ENCODE measurements around the gene LDLRAD1. TPM values are rescaled to one million over a fixed set of nuclear protein-coding genes. Genes with fewer than 3 reads are reported as not detected.
A peak's percentile ranks its signal among the peaks of the same experiment; 100 is the strongest.

The LDLRAD1 gene
- under 1 TPM in 1 of 4 donors, not detected in 3; 0.92 TPM for polyA plus RNA-seq
- long read RNA-seq, donor 1 = 0 reads
- long read RNA-seq, donor 2 = 0 reads
- long read RNA-seq, donor 3 = 0 reads
- long read RNA-seq, donor 4 = 0 reads
- long read RNA-seq, donor 5, partial matches to known transcripts = 0 of 1 reads
- long read RNA-seq, donor 5, other reads (novel, unspliced or antisense) = 0 of 1 reads
- long read RNA-seq, donor 6 = 0 reads
- long read RNA-seq, donor 7 = 0 reads
- long read RNA-seq, donor 8 = 0 reads
- long read RNA-seq, donor 9 = 0 reads
- long read RNA-seq, donor 10 = 0 reads

GRCh38 chr1:54017979-54018378, at the start of gene LDLRAD1:
Gene LDLRAD1 (minus strand): TSS chr1:54018186. CDS start chr1:54018112, 74 bp downstream.
- no peak within 1 kb of the TSS for H3K4me3 ChIP-seq (ENCODE audit: low read depth in 1 of 3, low read length in 3 of 3)
- H3K27me3 ChIP-seq (ENCODE audit: control insufficient read depth in 3 of 3, insufficient read depth in 3 of 3, low read length in 3 of 3) = no peaks in the 10 kb centered on the region
- DNase-seq (peak; percentile 29 to 80), FAIRE-seq (no peak)
- no peak within 1 kb of the TSS for H3K27ac ChIP-seq (ENCODE audit: low read depth in 1 of 3, low read length in 2 of 3)
- 21 to 44% (median 36%) methylated on average over 6 of the region's 6 CpGs for WGBS, 3 donors
- no peaks in the 10 kb centered on the region for H3K36me3 ChIP-seq (ENCODE audit: control insufficient read depth in 3 of 3, insufficient read depth in 2 of 3, low read depth in 1 of 3, low read length in 3 of 3)
- H3K9me3 ChIP-seq (ENCODE audit: control insufficient read depth in 2 of 2, insufficient read depth in 1 of 2, low read depth in 1 of 2, low read length in 1 of 2) = no peaks in the 10 kb centered on the region
- H3K4me1 ChIP-seq (ENCODE audit: control insufficient read depth in 3 of 3, insufficient read depth in 2 of 3, low read depth in 1 of 3, low read length in 2 of 3) = peaks cover 0 to 32% (median 0%) of the 10 kb centered on the region in 3 donors

- FAIRE-seq (no peak), DNase-seq (no peak)
- H3K27ac ChIP-seq (ENCODE audit: low read depth in 1 of 3, low read length in 2 of 3) = no peak overlapping the region
- WGBS, 3 donors = 88 to 96% (median 94%) methylated on average over 5 of the region's 5 CpGs
- H3K36me3 ChIP-seq (ENCODE audit: control insufficient read depth in 3 of 3, insufficient read depth in 2 of 3, low read depth in 1 of 3, low read length in 3 of 3) = no peaks in the 10 kb centered on the region
- H3K27me3 ChIP-seq (ENCODE audit: control insufficient read depth in 3 of 3, insufficient read depth in 3 of 3, low read length in 3 of 3) = no peaks in the 10 kb centered on the region
- no peaks in the 10 kb centered on the region for H3K9me3 ChIP-seq (ENCODE audit: control insufficient read depth in 2 of 2, insufficient read depth in 1 of 2, low read depth in 1 of 2, low read length in 1 of 2)
- H3K4me3 ChIP-seq (ENCODE audit: low read depth in 1 of 3, low read length in 3 of 3) = no peak overlapping the region
- no peaks in the 10 kb centered on the region for H3K4me1 ChIP-seq (ENCODE audit: control insufficient read depth in 3 of 3, insufficient read depth in 2 of 3, low read depth in 1 of 3, low read length in 2 of 3)
Measured at GRCh38 chr1:54064299-54064698, 46.3 kb upstream of the LDLRAD1 start.

- peak overlapping the region in 1 of 3 donors; percentile 98 for H3K27ac ChIP-seq (ENCODE audit: low read depth in 1 of 3, low read length in 2 of 3)
- 11 to 29% (median 25%) methylated on average over 5 of the region's 5 CpGs for WGBS, 3 donors
- DNase-seq (peak in 1 of 2 donors; percentile 14), FAIRE-seq (no peak)
- peaks cover 0 to 8% (median 4%) of the 10 kb centered on the region in 3 donors for H3K4me1 ChIP-seq (ENCODE audit: control insufficient read depth in 3 of 3, insufficient read depth in 2 of 3, low read depth in 1 of 3, low read length in 2 of 3)
- peaks cover 0 to 18% (median 0%) of the 10 kb centered on the region in 3 donors for H3K36me3 ChIP-seq (ENCODE audit: control insufficient read depth in 3 of 3, insufficient read depth in 2 of 3, low read depth in 1 of 3, low read length in 3 of 3)
- no peaks in the 10 kb centered on the region for H3K9me3 ChIP-seq (ENCODE audit: control insufficient read depth in 2 of 2, insufficient read depth in 1 of 2, low read depth in 1 of 2, low read length in 1 of 2)
- H3K27me3 ChIP-seq (ENCODE audit: control insufficient read depth in 3 of 3, insufficient read depth in 3 of 3, low read length in 3 of 3) = no peaks in the 10 kb centered on the region
- peak overlapping the region; percentile 51 to 96 (median 80) for H3K4me3 ChIP-seq (ENCODE audit: low read depth in 1 of 3, low read length in 3 of 3)
Measured at GRCh38 chr1:54054438-54054749, 36.4 kb upstream of the LDLRAD1 start.

- Histone ChIP-seq H3K27me3 (ENCODE audit: control insufficient read depth in 3 of 3, insufficient read depth in 3 of 3, low read length in 3 of 3) (no peaks in the 10 kb centered on the region), H3K36me3 (ENCODE audit: control insufficient read depth in 3 of 3, insufficient read depth in 2 of 3, low read depth in 1 of 3, low read length in 3 of 3) (peaks cover 0 to 18% (median 0%) of the 10 kb centered on the region in 3 donors)
Measured at GRCh38 chr1:54053745-54054437, 35.9 kb upstream of the LDLRAD1 start.

GRCh38 chr1:54052934-54053744, 35.2 kb upstream of the LDLRAD1 start, which contains the start of the genes TCEANC2 and TMEM59:
Gene TCEANC2 (plus strand): TSS chr1:54053608. CDS start chr1:54054423, 815 bp downstream.
Gene TMEM59 (minus strand): TSS chr1:54053204. CDS start chr1:54053188, 16 bp downstream.
- Histone ChIP-seq H3K9me3 (ENCODE audit: control insufficient read depth in 2 of 2, insufficient read depth in 1 of 2, low read depth in 1 of 2, low read length in 1 of 2) (no peaks in the 10 kb centered on the region), H3K36me3 (ENCODE audit: control insufficient read depth in 3 of 3, insufficient read depth in 2 of 3, low read depth in 1 of 3, low read length in 3 of 3) (peaks cover 0 to 12% (median 0%) of the 10 kb centered on the region in 3 donors), H3K27me3 (ENCODE audit: control insufficient read depth in 3 of 3, insufficient read depth in 3 of 3, low read length in 3 of 3) (no peaks in the 10 kb centered on the region), H3K4me3 (ENCODE audit: low read depth in 1 of 3, low read length in 3 of 3) (peak within 1 kb of the TSS; percentile 56 to 96 (median 80)), H3K4me1 (ENCODE audit: control insufficient read depth in 3 of 3, insufficient read depth in 2 of 3, low read depth in 1 of 3, low read length in 2 of 3) (peaks cover 0 to 8% (median 7%) of the 10 kb centered on the region in 3 donors), H3K27ac (ENCODE audit: low read depth in 1 of 3, low read length in 2 of 3) (peak within 1 kb of the TSS; percentile 82 to 98 (median 98))
- peak; percentile 76 for FAIRE-seq
- WGBS, 3 donors = 0% methylated on average over 59 of the region's 59 CpGs
- DNase-seq = peak; percentile 99 to 100

More at GRCh38 chr1:54053745-54054437, 35.9 kb upstream of the LDLRAD1 start:
- DNase-seq (peak in 1 of 2 donors; percentile 32), FAIRE-seq (no peak)
- Histone ChIP-seq H3K27ac (ENCODE audit: low read depth in 1 of 3, low read length in 2 of 3) (peak overlapping the region; percentile 62 to 98 (median 77)), H3K9me3 (ENCODE audit: control insufficient read depth in 2 of 2, insufficient read depth in 1 of 2, low read depth in 1 of 2, low read length in 1 of 2) (no peaks in the 10 kb centered on the region), H3K4me1 (ENCODE audit: control insufficient read depth in 3 of 3, insufficient read depth in 2 of 3, low read depth in 1 of 3, low read length in 2 of 3) (peaks cover 0 to 8% (median 6%) of the 10 kb centered on the region in 3 donors), H3K4me3 (ENCODE audit: low read depth in 1 of 3, low read length in 3 of 3) (peak overlapping the region; percentile 51 to 96 (median 80))
- 2 to 4% (median 3%) methylated on average over 21 of the region's 21 CpGs for WGBS, 3 donors

GRCh38 chr1:54052431-54052933, 34.5 kb upstream of the LDLRAD1 start:
- Histone ChIP-seq H3K9me3 (ENCODE audit: control insufficient read depth in 2 of 2, insufficient read depth in 1 of 2, low read depth in 1 of 2, low read length in 1 of 2) (no peaks in the 10 kb centered on the region), H3K4me1 (ENCODE audit: control insufficient read depth in 3 of 3, insufficient read depth in 2 of 3, low read depth in 1 of 3, low read length in 2 of 3) (peaks cover 0 to 8% (median 7%) of the 10 kb centered on the region in 3 donors), H3K4me3 (ENCODE audit: low read depth in 1 of 3, low read length in 3 of 3) (peak overlapping the region; percentile 56 to 96 (median 76)), H3K27me3 (ENCODE audit: control insufficient read depth in 3 of 3, insufficient read depth in 3 of 3, low read length in 3 of 3) (no peaks in the 10 kb centered on the region), H3K36me3 (ENCODE audit: control insufficient read depth in 3 of 3, insufficient read depth in 2 of 3, low read depth in 1 of 3, low read length in 3 of 3) (peaks cover 0 to 11% (median 0%) of the 10 kb centered on the region in 3 donors), H3K27ac (ENCODE audit: low read depth in 1 of 3, low read length in 2 of 3) (peak overlapping the region; percentile 82 to 98 (median 98))
- 0 to 1% (median 0%) methylated on average over 23 of the region's 23 CpGs for WGBS, 3 donors
- DNase-seq (peak; percentile 64 to 79), FAIRE-seq (no peak)

GRCh38 chr1:54051933-54052430, 34.0 kb upstream of the LDLRAD1 start:
- Histone ChIP-seq H3K36me3 (ENCODE audit: control insufficient read depth in 3 of 3, insufficient read depth in 2 of 3, low read depth in 1 of 3, low read length in 3 of 3) (peaks cover 0 to 11% (median 0%) of the 10 kb centered on the region in 3 donors), H3K4me1 (ENCODE audit: control insufficient read depth in 3 of 3, insufficient read depth in 2 of 3, low read depth in 1 of 3, low read length in 2 of 3) (peaks cover 0 to 8% (median 7%) of the 10 kb centered on the region in 3 donors), H3K4me3 (ENCODE audit: low read depth in 1 of 3, low read length in 3 of 3) (peak overlapping the region; percentile 56 to 96 (median 76)), H3K9me3 (ENCODE audit: control insufficient read depth in 2 of 2, insufficient read depth in 1 of 2, low read depth in 1 of 2, low read length in 1 of 2) (no peaks in the 10 kb centered on the region), H3K27ac (ENCODE audit: low read depth in 1 of 3, low read length in 2 of 3) (peak overlapping the region; percentile 82 to 98 (median 98)), H3K27me3 (ENCODE audit: control insufficient read depth in 3 of 3, insufficient read depth in 3 of 3, low read length in 3 of 3) (no peaks in the 10 kb centered on the region)
- FAIRE-seq (no peak), DNase-seq (peak; percentile 13 to 45)
- 1 to 2% (median 1%) methylated on average over 8 of the region's 8 CpGs for WGBS, 3 donors

Data from small intestine (tissue), 16 donors.